ENCODE data around the gene ZFP36.

The ZFP36 gene

GRCh38 chr19:39407410-39407659, 688 bp downstream of the ZFP36 start:
- H3K4me3 ChIP-seq (ENCODE audit: low read depth in 1 of 2, low read length in 1 of 2): peak overlapping the region; percentile 98 to 100
- H3K9me3 ChIP-seq: no peaks in the 10 kb centered on the region
- peaks cover 25% of the 10 kb centered on the region for H3K36me3 ChIP-seq
- H3K4me1 ChIP-seq (ENCODE audit: control insufficient read depth in 1 of 2, insufficient read depth in 1 of 2, low read depth in 1 of 2, low read length in 1 of 2): peaks cover 47 to 58% of the 10 kb centered on the region in 2 experiments
- peak overlapping the region; percentile 100 for H3K27ac ChIP-seq
- TF ChIP-seq, protein P1, sequence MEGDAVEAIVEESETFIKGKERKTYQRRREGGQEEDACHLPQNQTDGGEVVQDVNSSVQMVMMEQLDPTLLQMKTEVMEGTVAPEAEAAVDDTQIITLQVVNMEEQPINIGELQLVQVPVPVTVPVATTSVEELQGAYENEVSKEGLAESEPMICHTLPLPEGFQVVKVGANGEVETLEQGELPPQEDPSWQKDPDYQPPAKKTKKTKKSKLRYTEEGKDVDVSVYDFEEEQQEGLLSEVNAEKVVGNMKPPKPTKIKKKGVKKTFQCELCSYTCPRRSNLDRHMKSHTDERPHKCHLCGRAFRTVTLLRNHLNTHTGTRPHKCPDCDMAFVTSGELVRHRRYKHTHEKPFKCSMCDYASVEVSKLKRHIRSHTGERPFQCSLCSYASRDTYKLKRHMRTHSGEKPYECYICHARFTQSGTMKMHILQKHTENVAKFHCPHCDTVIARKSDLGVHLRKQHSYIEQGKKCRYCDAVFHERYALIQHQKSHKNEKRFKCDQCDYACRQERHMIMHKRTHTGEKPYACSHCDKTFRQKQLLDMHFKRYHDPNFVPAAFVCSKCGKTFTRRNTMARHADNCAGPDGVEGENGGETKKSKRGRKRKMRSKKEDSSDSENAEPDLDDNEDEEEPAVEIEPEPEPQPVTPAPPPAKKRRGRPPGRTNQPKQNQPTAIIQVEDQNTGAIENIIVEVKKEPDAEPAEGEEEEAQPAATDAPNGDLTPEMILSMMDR (IDR thresholded peaks at IDR 0.05): no peak
- peaks cover 1% of the 10 kb centered on the region for H3K27me3 ChIP-seq

DNA sequence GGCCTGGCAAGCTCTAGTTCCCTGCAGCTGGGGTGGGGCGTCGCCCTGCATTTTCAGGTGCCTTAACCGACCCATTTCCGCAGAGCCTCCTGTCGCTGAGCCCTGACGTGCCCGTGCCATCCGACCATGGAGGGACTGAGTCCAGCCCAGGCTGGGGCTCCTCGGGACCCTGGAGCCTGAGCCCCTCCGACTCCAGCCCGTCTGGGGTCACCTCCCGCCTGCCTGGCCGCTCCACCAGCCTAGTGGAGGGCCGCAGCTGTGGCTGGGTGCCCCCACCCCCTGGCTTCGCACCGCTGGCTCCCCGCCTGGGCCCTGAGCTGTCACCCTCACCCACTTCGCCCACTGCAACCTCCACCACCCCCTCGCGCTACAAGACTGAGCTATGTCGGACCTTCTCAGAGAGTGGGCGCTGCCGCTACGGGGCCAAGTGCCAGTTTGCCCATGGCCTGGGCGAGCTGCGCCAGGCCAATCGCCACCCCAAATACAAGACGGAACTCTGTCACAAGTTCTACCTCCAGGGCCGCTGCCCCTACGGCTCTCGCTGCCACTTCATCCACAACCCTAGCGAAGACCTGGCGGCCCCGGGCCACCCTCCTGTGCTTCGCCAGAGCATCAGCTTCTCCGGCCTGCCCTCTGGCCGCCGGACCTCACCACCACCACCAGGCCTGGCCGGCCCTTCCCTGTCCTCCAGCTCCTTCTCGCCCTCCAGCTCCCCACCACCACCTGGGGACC, 1.2 kb downstream of the ZFP36 start:
- H3K27ac ChIP-seq: peak overlapping the region; percentile 100
- no peaks in the 10 kb centered on the region for H3K9me3 ChIP-seq
- TF ChIP-seq, protein P1 (IDR thresholded peaks at IDR 0.05): no peak
- peak overlapping the region; percentile 98 to 100 for H3K4me3 ChIP-seq (ENCODE audit: low read depth in 1 of 2, low read length in 1 of 2)
- H3K27me3 ChIP-seq: peaks cover 6% of the 10 kb centered on the region
- peaks cover 25% of the 10 kb centered on the region for H3K36me3 ChIP-seq
- peaks cover 48 to 61% of the 10 kb centered on the region in 2 experiments for H3K4me1 ChIP-seq (ENCODE audit: control insufficient read depth in 1 of 2, insufficient read depth in 1 of 2, low read depth in 1 of 2, low read length in 1 of 2)

- peak overlapping the region; percentile 100 for H3K27ac ChIP-seq
- TF ChIP-seq, protein P1 (IDR thresholded peaks at IDR 0.05): no peak
- H3K9me3 ChIP-seq: no peaks in the 10 kb centered on the region
- peak overlapping the region; percentile 98 to 100 for H3K4me3 ChIP-seq (ENCODE audit: low read depth in 1 of 2, low read length in 1 of 2)
- peaks cover 25% of the 10 kb centered on the region for H3K36me3 ChIP-seq
- H3K4me1 ChIP-seq (ENCODE audit: control insufficient read depth in 1 of 2, insufficient read depth in 1 of 2, low read depth in 1 of 2, low read length in 1 of 2): peaks cover 55 to 64% of the 10 kb centered on the region in 2 experiments
- H3K27me3 ChIP-seq: peaks cover 14% of the 10 kb centered on the region
These were observed 2.0 kb downstream of the ZFP36 start for GRCh38 chr19:39408392-39409207.

GRCh38 chr19:39409208-39410016, 2.8 kb downstream of the ZFP36 start:
- TF ChIP-seq, protein P1 (IDR thresholded peaks at IDR 0.05): no peak
- Histone ChIP-seq H3K9me3 (no peaks in the 10 kb centered on the region), H3K4me3 (ENCODE audit: low read depth in 1 of 2, low read length in 1 of 2) (peak overlapping the region; percentile 98 to 100), H3K27ac (peak overlapping the region; percentile 100), H3K27me3 (peaks cover 22% of the 10 kb centered on the region), H3K36me3 (peaks cover 25% of the 10 kb centered on the region), H3K4me1 (ENCODE audit: control insufficient read depth in 1 of 2, insufficient read depth in 1 of 2, low read depth in 1 of 2, low read length in 1 of 2) (peaks cover 49 to 59% of the 10 kb centered on the region in 2 experiments)

GRCh38 chr19:39410017-39410830, 3.6 kb downstream of the ZFP36 start:
- peaks cover 41 to 51% of the 10 kb centered on the region in 2 experiments for H3K4me1 ChIP-seq (ENCODE audit: control insufficient read depth in 1 of 2, insufficient read depth in 1 of 2, low read depth in 1 of 2, low read length in 1 of 2)
- peaks cover 30% of the 10 kb centered on the region for H3K27me3 ChIP-seq
- peak overlapping the region; percentile 100 for H3K27ac ChIP-seq
- H3K4me3 ChIP-seq (ENCODE audit: low read depth in 1 of 2, low read length in 1 of 2): peak overlapping the region; percentile 98 to 100
- H3K36me3 ChIP-seq: peaks cover 25% of the 10 kb centered on the region
- H3K9me3 ChIP-seq: no peaks in the 10 kb centered on the region
- TF ChIP-seq, protein P1 (IDR thresholded peaks at IDR 0.05): no peak

All from neutrophil (primary cell).